WTC11 (cell line): ENCODE measurements around the gene SLC12A8.

Experiments
- CBFB ChIP-seq: sonication (generic); formaldehyde crosslinking; IDR thresholded peaks from 2 replicates; pipeline ENCODE4 v1.8.1; 2022; ENCODE audit warnings: mild to moderate bottlenecking, low read depth, missing genetic modification reagents
- CREB1 ChIP-seq: sonication (generic); formaldehyde crosslinking; IDR thresholded peaks from 2 replicates; pipeline ENCODE4 v1.8.0; 2023; ENCODE audit warnings: mild to moderate bottlenecking, missing genetic modification reagents
- CTCF ChIP-seq: fragments of 200-600 bp; IDR thresholded peaks from 2 replicates; pipeline ENCODE4 v1.8.0; 2022; ENCODE audit warnings: antibody characterized with exemption
- FOXJ3 ChIP-seq: sonication (generic); formaldehyde crosslinking; IDR thresholded peaks from 2 replicates; pipeline ENCODE4 v1.9.0; 2021; ENCODE audit warnings: missing genetic modification reagents, mild to moderate bottlenecking, borderline replicate concordance
- KAT7 ChIP-seq: sonication (generic); formaldehyde crosslinking; IDR thresholded peaks from 2 replicates; pipeline ENCODE4 v1.8.1; 2023; ENCODE audit warnings: missing genetic modification reagents, mild to moderate bottlenecking, borderline replicate concordance
- MXD4 ChIP-seq: fragments of 250-450 bp; sonication (Bioruptor Pico); IDR thresholded peaks from 2 replicates; pipeline ENCODE4 v1.8.0; 2021; ENCODE audit warnings: mild to moderate bottlenecking, moderate library complexity, borderline replicate concordance
- NR3C1 ChIP-seq: sonication (generic); formaldehyde crosslinking; conservative IDR thresholded peaks from 2 replicates; pipeline ENCODE4 v1.8.1; 2023; ENCODE audit warnings: low read depth, mild to moderate bottlenecking, missing genetic modification reagents
- SMAD3 ChIP-seq: sonication (generic); formaldehyde crosslinking; IDR thresholded peaks from 2 replicates; pipeline ENCODE4 v1.8.0; 2022; ENCODE audit warnings: missing genetic modification reagents, mild to moderate bottlenecking, borderline replicate concordance
- ZNF512 ChIP-seq: sonication (generic); formaldehyde crosslinking; IDR thresholded peaks from 2 replicates; pipeline ENCODE4 v1.8.1; 2022; ENCODE audit warnings: missing genetic modification reagents, borderline replicate concordance

GRCh38 chr3:125140818-125141595, 71.5 kb downstream of the SLC12A8 start:
- no peak for TF ChIP-seq CTCF
- TF ChIP-seq MXD4 (CRISPR knock-in tag), result no peak
- no peak for TF ChIP-seq CREB1 (CRISPR knock-in tag)
- no peak for TF ChIP-seq NR3C1 (CRISPR knock-in tag)
- TF ChIP-seq KAT7 (CRISPR knock-in tag), result no peak
- no peak for TF ChIP-seq FOXJ3 (CRISPR knock-in tag)
- no peak for TF ChIP-seq SMAD3 (CRISPR knock-in tag)
- TF ChIP-seq CBFB (CRISPR knock-in tag), result no peak
- TF ChIP-seq ZNF512 (CRISPR knock-in tag), result no peak
